ENCODE results near the gene KIDINS220.

The KIDINS220 gene

GRCh38 chr2:8858264-8858663, 20.9 kb upstream of the KIDINS220 start:
- Histone ChIP-seq H3K36me3 (ENCODE audit: control insufficient read depth, insufficient read depth, low read length) (no peaks in the 10 kb centered on the region), H3K27me3 (replicated peaks; ENCODE audit: control insufficient read depth, insufficient read depth, low read length) (no peaks in the 10 kb centered on the region), H3K4me3 (replicated peaks; ENCODE audit: low read depth, low read length) (no peak overlapping the region)
- no peak for DNase-seq (ENCODE audit: extremely low read depth, insufficient read length)
- TF ChIP-seq, protein P1, sequence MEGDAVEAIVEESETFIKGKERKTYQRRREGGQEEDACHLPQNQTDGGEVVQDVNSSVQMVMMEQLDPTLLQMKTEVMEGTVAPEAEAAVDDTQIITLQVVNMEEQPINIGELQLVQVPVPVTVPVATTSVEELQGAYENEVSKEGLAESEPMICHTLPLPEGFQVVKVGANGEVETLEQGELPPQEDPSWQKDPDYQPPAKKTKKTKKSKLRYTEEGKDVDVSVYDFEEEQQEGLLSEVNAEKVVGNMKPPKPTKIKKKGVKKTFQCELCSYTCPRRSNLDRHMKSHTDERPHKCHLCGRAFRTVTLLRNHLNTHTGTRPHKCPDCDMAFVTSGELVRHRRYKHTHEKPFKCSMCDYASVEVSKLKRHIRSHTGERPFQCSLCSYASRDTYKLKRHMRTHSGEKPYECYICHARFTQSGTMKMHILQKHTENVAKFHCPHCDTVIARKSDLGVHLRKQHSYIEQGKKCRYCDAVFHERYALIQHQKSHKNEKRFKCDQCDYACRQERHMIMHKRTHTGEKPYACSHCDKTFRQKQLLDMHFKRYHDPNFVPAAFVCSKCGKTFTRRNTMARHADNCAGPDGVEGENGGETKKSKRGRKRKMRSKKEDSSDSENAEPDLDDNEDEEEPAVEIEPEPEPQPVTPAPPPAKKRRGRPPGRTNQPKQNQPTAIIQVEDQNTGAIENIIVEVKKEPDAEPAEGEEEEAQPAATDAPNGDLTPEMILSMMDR (IDR thresholded peaks at IDR 0.05; ENCODE audit: insufficient read depth, low read length, poor library complexity, severe bottlenecking): no peak

- Histone ChIP-seq H3K4me3 (replicated peaks; ENCODE audit: low read depth, low read length) (no peak overlapping the region), H3K27me3 (replicated peaks; ENCODE audit: control insufficient read depth, insufficient read depth, low read length) (no peaks in the 10 kb centered on the region), H3K36me3 (ENCODE audit: control insufficient read depth, insufficient read depth, low read length) (no peaks in the 10 kb centered on the region)
- DNase-seq (ENCODE audit: extremely low read depth, insufficient read length): no peak
- TF ChIP-seq, protein P1 (IDR thresholded peaks at IDR 0.05; ENCODE audit: insufficient read depth, low read length, poor library complexity, severe bottlenecking): no peak
These were observed 20.3 kb upstream of the KIDINS220 start for GRCh38 chr2:8857709-8858108.

- TF ChIP-seq, protein P1 (IDR thresholded peaks at IDR 0.05; ENCODE audit: insufficient read depth, low read length, poor library complexity, severe bottlenecking): no peak
- DNase-seq (ENCODE audit: extremely low read depth, insufficient read length): no peak
- H3K4me3 ChIP-seq (replicated peaks; ENCODE audit: low read depth, low read length): no peak overlapping the region
- H3K27me3 ChIP-seq (replicated peaks; ENCODE audit: control insufficient read depth, insufficient read depth, low read length): no peaks in the 10 kb centered on the region
- H3K36me3 ChIP-seq (ENCODE audit: control insufficient read depth, insufficient read depth, low read length): no peaks in the 10 kb centered on the region
These were observed 18.8 kb upstream of the KIDINS220 start for GRCh38 chr2:8856176-8856575.

DNA sequence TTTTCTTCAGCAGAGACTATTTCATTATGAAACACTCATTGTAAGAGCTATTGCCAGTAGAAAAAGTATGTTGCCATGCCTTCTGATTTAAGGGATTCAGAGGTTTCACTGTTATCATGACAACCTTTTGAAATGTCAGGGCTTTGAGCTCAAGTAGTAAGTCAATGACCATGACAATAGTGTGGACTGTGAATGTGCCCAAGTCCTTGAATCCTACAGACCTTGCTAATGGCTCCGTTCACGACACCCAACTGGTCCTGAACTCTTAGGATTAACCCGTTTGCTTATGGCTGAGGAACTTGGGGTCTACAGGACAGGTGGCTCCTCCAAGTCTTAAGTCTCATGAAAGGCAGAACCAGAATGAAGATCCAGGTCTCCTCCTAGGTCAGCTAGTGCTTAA, 17.6 kb upstream of the KIDINS220 start:
- DNase-seq (ENCODE audit: extremely low read depth, insufficient read length): no peak
- no peak overlapping the region for H3K4me3 ChIP-seq (replicated peaks; ENCODE audit: low read depth, low read length)
- H3K36me3 ChIP-seq (ENCODE audit: control insufficient read depth, insufficient read depth, low read length): no peaks in the 10 kb centered on the region
- no peaks in the 10 kb centered on the region for H3K27me3 ChIP-seq (replicated peaks; ENCODE audit: control insufficient read depth, insufficient read depth, low read length)
- TF ChIP-seq, protein P1 (IDR thresholded peaks at IDR 0.05; ENCODE audit: insufficient read depth, low read length, poor library complexity, severe bottlenecking): no peak

DNA sequence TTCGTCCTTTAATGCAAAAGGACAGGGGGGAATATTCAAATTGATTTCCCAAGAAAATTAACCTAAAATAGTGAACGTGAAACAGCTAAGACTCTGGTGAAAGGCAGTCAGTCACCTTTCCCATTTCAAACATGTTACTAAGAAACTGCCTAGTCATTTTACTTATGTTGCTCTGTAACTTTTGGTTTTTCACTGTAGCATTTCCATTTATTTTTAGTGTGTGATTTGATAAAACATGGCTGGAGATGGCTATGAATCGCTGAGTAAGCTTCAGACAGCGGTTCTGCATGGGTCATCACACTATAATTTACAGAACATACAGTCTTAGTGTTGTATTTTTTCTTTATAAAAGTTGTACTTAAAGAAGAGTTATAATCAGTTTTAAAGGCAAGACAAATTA, 16.0 kb upstream of the KIDINS220 start:
- Histone ChIP-seq H3K36me3 (ENCODE audit: control insufficient read depth, insufficient read depth, low read length) (no peaks in the 10 kb centered on the region), H3K27me3 (replicated peaks; ENCODE audit: control insufficient read depth, insufficient read depth, low read length) (no peaks in the 10 kb centered on the region), H3K4me3 (replicated peaks; ENCODE audit: low read depth, low read length) (no peak overlapping the region)
- DNase-seq (ENCODE audit: extremely low read depth, insufficient read length): no peak
- TF ChIP-seq, protein P1 (IDR thresholded peaks at IDR 0.05; ENCODE audit: insufficient read depth, low read length, poor library complexity, severe bottlenecking): no peak
